ENCODE results near the gene VSTM2B. TPM values are rescaled to one million over a fixed set of nuclear protein-coding genes. Genes with fewer than 3 reads are reported as not detected.

The VSTM2B gene
- total RNA-seq, 1 donor from 2014 or later = not detected

DNA sequence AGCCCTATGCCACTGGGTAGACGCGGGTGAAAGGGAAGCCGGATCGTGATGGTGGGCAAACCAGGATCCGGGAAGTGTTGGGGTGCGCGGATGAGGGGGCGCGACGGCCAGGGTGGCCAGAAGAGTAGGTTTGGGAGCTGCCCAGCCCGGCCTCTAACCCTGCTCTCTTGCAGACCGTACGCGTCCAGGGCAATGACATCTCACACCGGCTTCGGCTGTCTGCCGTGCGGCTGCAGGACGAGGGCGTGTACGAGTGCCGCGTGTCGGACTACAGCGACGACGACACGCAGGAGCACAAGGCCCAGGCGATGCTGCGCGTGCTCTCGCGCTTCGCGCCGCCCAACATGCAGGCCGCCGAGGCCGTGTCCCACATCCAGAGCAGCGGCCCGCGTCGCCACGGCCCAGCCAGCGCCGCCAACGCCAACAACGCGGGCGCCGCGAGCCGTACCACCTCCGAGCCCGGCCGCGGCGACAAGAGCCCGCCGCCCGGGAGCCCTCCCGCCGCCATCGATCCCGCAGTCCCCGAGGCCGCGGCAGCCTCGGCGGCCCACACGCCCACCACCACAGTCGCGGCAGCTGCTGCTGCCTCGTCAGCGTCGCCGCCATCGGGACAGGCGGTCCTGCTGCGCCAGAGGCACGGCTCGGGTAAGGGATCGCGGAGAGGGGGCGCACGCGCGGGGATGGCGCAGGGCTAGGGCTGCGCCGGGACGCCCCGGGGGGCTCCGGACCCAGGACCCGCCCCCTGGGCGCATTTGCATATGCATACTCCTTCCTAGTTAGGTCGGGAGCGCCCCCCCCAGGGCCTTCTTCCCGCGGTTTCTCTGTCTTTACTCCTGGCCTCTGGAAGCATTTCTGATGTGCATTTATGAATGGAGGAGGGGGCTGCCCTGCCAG lies 4.1 kb downstream of the VSTM2B start:
- DNase-seq (ENCODE audit: low read depth in 2 of 2) = peak in 1 of 2 donors; percentile 12

GRCh38 chr19:29530540-29531457 lies 5.0 kb downstream of the VSTM2B start:
- no peak for DNase-seq (ENCODE audit: low read depth in 2 of 2)

DNA sequence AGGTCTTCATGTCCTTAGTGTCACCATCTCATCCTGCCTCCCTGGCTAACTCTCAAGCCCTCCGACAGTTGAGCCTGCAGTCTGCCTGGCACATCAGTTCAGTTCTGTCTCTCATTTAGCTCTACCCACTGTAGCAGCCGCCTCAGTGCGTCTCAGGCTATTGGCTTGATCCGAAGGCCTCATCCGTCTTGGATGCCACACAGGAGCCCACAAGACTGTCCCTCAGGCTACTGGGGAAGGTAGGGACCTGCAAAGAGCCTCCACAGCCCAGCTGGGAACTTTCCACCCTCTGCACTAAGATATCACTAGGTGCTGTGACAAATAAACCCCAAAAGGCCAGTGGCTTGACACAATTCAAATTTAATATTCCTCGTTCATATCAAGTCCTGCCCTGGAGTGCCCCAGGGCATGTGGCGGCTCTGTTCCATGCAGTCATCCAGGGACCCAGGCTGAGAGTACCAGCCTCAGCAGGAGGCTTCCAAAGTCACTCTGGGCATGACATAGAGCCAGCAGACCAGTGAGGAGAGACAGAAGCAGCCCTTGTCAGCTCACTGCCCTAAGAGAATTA lies 5.7 kb downstream of the VSTM2B start:
- no peak for DNase-seq (ENCODE audit: low read depth in 2 of 2)

DNA sequence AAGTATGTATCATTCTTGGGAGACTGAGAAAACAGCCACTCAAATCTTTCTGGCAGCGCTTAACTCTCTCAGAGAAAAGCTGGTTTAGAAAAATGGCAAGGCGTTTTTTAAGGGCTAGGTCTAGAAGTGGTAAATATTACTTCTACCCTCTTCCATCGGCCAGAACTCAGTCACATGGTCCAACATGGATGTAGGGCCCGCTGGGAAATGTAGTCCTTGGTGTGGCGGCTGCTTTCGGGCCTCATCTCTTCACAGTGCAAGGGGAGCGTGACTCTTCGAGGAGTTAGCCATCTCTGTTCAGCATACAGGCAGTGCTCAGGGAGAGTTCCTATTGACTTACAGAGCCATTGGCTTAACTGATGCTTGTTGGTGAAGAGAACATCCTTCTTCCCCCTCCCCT lies 6.3 kb downstream of the VSTM2B start:
- no peak for DNase-seq (ENCODE audit: low read depth in 2 of 2)

- DNase-seq (ENCODE audit: low read depth in 2 of 2) = no peak
Measured at GRCh38 chr19:29532956-29533355, 7.2 kb downstream of the VSTM2B start.

DNA sequence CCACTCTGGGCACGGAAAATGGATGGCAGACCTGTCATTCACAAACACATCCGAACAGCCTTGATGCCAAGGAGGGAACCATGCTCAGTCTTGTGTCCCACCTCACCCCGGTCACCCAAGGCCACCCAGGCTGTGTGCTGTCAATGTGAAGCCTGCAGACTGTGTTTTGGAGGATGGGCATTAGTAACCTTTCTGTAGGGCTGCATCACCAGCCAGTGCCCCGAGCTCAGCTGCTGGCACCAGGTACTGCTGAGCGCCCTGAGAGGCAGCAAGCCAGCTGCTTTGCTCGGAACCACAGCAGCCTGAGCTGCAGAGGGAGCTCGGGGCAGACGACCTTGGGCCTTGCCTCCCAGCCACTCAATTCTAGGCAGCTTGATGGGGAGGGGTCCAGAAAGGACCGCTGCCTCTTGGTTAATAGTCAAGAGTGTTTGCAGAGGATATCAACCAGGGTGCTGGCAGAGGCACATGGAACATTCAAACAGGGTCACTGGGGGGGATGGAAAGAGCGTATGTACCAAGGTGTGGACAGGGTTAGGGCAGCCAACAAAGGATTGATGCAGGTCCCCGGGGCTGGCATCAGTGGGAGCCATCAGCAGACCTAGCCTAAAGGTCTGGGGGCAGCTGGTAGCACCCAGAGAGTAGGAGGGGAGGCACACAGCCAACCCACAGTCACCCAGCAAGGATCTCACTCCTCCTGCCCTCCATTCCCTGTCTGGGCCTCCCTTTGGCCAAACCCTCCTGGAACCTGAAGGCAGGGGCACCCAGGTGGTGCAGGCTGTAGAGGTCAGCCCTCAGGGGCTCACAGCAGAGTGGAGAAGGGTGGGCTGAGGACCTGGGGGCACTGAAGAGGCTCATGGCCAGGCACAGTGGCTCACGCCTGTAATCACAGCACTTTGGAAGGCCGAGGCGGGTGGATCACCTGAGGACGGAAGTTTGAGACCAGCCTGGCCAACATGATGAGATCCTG lies 8.1 kb downstream of the VSTM2B start:
- DNase-seq (ENCODE audit: low read depth in 2 of 2) = no peak

DNA sequence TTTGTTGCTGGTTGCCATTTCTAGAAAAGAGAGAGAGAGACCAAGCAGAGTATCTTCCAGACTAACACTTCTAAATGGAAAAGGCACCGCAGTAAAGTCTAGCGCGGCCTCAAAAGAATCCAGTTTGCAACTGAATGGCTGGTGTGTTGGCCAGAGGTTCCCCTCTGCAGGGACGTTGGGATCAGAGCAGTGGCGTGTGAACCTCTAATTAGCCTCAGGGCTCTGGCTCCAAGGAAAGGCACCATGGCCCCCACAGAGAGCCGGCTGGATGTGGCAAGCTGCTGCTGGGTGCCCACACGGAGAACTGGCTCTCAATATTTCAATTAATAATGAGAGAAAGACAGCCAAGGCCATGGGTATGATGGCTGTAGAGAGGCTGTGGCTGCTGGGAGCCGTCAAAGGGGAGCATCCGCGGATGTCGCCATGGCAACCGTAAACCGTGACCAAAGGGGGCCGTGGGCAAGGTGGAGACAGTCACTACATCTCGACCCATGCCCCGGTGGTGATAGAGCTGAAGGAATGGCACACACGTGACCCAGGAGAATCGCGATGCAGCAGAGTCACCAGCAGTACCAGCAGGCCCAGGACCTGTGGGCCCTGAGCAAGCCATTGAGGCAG lies 9.5 kb downstream of the VSTM2B start:
- no peak for DNase-seq (ENCODE audit: low read depth in 2 of 2)

DNA sequence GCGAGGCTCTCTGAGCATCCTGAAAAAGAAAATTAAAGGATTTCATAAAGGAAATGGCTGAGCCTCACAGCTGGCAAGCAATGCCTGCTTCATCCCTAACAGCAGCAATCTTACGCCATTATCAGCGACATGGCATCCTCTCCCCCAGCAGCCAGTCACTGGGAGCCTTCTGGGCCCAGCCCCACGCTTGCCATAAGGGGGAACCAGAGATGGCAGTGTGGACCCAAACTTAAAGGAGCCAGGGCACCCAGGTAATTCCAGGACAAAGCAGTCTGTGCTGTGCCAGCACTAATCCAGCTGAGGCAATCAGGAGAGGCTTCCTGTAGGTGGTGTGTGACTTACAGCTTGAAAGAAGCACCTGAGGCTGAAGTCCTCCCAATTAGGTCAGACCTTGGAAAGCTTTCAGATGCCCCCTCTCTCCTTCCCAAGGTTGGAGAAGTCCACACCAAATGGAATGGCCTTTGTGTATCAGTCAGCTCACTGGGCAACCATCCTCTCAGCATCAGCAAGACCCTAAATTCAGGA lies 10.3 kb downstream of the VSTM2B start:
- DNase-seq (ENCODE audit: low read depth in 2 of 2) = no peak

- no peak for DNase-seq (ENCODE audit: low read depth in 2 of 2)
Measured at GRCh38 chr19:29537181-29537580, 11.4 kb downstream of the VSTM2B start.

- no peak for DNase-seq (ENCODE audit: low read depth in 2 of 2)
Measured at GRCh38 chr19:29537601-29538000, 11.8 kb downstream of the VSTM2B start.

DNA sequence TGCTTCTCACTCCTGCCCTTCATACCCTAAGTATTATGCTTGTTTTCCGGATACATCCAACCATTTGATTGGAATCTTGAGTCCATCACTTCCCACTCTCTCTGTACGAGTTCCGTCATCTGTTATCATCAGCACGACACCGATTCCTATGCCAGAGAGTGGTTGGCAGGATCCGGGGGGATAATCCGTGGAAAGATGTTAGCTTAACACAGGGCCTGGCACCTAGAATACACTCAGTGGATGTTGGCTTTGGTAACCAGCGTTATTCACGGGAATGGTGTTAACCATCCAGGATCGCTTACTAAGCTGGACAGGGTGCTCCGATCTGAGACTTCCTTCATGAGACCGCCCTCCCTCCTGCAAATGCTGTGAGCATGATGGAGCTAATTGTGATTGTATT lies 12.4 kb downstream of the VSTM2B start:
- no peak for DNase-seq (ENCODE audit: low read depth in 2 of 2)

- no peak for DNase-seq (ENCODE audit: low read depth in 2 of 2)
Measured at GRCh38 chr19:29538651-29539050, 12.9 kb downstream of the VSTM2B start.

DNA sequence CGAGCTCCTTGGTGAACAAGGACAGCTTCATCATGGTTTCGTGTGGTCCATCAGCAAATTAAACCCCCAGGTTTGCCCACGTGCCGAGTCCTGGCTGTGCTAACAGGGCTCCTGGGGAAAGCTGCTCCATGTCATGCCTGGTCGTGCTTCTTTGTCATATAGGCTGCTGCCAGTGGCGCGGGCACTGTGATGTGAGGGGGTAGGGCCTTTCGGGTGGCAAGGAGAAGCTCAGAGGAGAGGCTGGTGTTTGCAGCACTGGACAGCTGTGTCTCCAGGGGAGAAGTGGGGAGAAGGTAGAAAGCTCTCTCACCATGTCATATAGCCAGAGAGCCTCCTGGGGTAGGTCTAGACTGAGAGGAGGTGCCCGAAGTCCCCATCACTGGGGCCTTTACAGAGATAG lies 13.3 kb downstream of the VSTM2B start:
- no peak for DNase-seq (ENCODE audit: low read depth in 2 of 2)

- DNase-seq (ENCODE audit: low read depth in 2 of 2) = no peak
Measured at GRCh38 chr19:29539670-29540069, 13.9 kb downstream of the VSTM2B start.

DNA sequence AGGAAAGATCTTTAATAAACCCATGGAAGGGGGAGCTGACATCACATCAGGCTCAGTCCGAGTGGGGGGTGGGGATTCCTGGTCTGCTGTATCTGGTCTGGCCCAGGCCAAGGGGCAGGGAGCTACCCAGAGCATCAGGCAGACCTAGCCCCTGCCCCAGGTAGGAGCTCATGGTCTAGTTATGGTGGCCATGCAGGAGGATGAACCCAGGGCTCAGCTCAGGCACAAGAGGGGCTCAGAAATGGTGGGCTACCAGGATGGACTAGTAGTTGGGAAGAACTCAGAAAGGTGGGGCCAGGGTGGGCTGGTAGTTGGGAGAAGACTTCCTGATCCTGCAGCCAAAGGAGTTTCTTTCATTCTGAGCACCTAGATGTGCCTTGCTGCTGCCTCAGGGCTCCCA lies 14.3 kb downstream of the VSTM2B start:
- DNase-seq (ENCODE audit: low read depth in 2 of 2) = no peak

GRCh38 chr19:29541473-29542253 lies 15.9 kb downstream of the VSTM2B start:
- no peak for DNase-seq (ENCODE audit: low read depth in 2 of 2)

- DNase-seq (ENCODE audit: low read depth in 2 of 2) = no peak
Measured at GRCh38 chr19:29542327-29542726, 16.5 kb downstream of the VSTM2B start.

DNA sequence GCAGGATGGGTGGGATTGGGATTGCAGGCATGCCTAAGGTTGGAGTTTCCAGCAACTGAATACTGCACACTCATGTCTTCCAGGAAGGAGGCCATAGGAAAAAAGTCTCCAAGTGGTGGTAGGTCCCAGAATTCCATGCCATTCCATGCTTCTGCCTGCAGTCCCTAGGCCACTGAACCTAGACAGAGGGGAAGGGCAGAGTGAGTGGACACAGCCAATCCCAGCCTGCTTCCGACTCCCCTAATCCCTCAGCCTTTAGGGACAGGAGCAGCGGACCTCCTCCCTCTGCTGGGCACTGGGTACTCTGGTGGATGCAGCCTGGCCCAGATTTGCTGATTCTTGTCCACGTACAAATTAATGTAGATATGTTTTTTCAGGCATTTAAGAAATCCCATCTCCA lies 17.0 kb downstream of the VSTM2B start:
- DNase-seq (ENCODE audit: low read depth in 2 of 2) = no peak

GRCh38 chr19:29543381-29543780 lies 17.6 kb downstream of the VSTM2B start:
- DNase-seq (ENCODE audit: low read depth in 2 of 2) = no peak
